ENCODE data around the gene NR2F6. TPM values are rescaled to one million over a fixed set of nuclear protein-coding genes. Genes with fewer than 3 reads are reported as not detected.

Gene NR2F6
- total RNA-seq, 1 experiment from 2014 or later = 134 TPM

- Histone ChIP-seq H3K9me3 (ENCODE audit: control insufficient read depth, low read depth, low read length) (no peaks in the 10 kb centered on the region), H2BK12ac (ENCODE audit: insufficient read length, low read depth, low read length) (no peak overlapping the region), H2AK5ac (ENCODE audit: insufficient read length, low read length) (no peak overlapping the region), H3K79me2 (ENCODE audit: insufficient read depth, low read length) (no peaks in the 10 kb centered on the region), H3K18ac (ENCODE audit: insufficient read length, low read depth, low read length) (no peak overlapping the region), H4K91ac (ENCODE audit: insufficient read length, low read depth, low read length) (no peak overlapping the region), H3K14ac (ENCODE audit: insufficient read depth, low read length) (no peak overlapping the region), H3T11ph (ENCODE audit: low read length) (no peak overlapping the region), H2AFZ (ENCODE audit: low read length) (no peak overlapping the region), H3K56ac (ENCODE audit: insufficient read length, low read depth, low read length) (no peak overlapping the region), H2BK120ac (ENCODE audit: low read depth, low read length, poor library complexity, severe bottlenecking) (no peak overlapping the region), H3K23me2 (ENCODE audit: insufficient read length, low read depth, low read length, poor library complexity, severe bottlenecking) (peaks cover 5% of the 10 kb centered on the region), H3K23ac (ENCODE audit: insufficient read length, low read depth, low read length) (no peak overlapping the region), H3K4me2 (ENCODE audit: insufficient read depth, insufficient read length, low read length) (no peak overlapping the region), H4K20me1 (ENCODE audit: control insufficient read depth, insufficient read depth, insufficient read length) (peaks cover 4% of the 10 kb centered on the region), H3K27ac (ENCODE audit: insufficient read length, low read depth, low read length) (no peak overlapping the region), H3K4ac (ENCODE audit: low read depth, low read length) (no peak overlapping the region), H3K27me3 (ENCODE audit: insufficient read depth, low read length) (no peaks in the 10 kb centered on the region; the same call in 1 of the 2 replicates), H2BK15ac (ENCODE audit: low read depth, low read length) (no peak overlapping the region), H2BK5ac (ENCODE audit: insufficient read length, low read length) (no peak overlapping the region), H3K4me1 (ENCODE audit: insufficient read depth, low read length) (no peaks in the 10 kb centered on the region), H4K5ac (ENCODE audit: insufficient read length, low read depth, low read length) (no peak overlapping the region), H3K9ac (ENCODE audit: extremely low read depth, insufficient read length, low read length) (no peak overlapping the region), H4K8ac (replicated peaks; ENCODE audit: insufficient read length, low read depth, low read length) (no peak overlapping the region), H3K79me1 (ENCODE audit: insufficient read depth, low read depth, low read length, poor library complexity, severe bottlenecking) (no peaks in the 10 kb centered on the region), H2BK20ac (ENCODE audit: low read depth, low read length, poor library complexity, severe bottlenecking) (no peak overlapping the region)
- no peak overlapping the region for H3K4me3 Mint-ChIP-seq
- no CpG with 5 or more reads among the region's 9 CpGs for WGBS (ENCODE audit: extremely low coverage, insufficient read length, low lambda C conversion rate)
- H3K9me3 Mint-ChIP-seq = no peaks in the 10 kb centered on the region; a peak in 1 of 5 replicates
- H3K27ac Mint-ChIP-seq = no peak overlapping the region; a peak in 1 of 7 replicates
- H3K36me3 Mint-ChIP-seq (ENCODE audit: insufficient read depth in 1 of 3, low read depth in 3 of 3) = peaks cover 18 to 24% (median 24%) of the 10 kb centered on the region in 3 experiments
- no peak for DNase-seq
- H3K27me3 Mint-ChIP-seq (ENCODE audit: low read depth) = peaks cover 4% of the 10 kb centered on the region
- no peak for TF ChIP-seq CTCF (conservative IDR thresholded peaks at IDR 0.05)
- H3K4me1 Mint-ChIP-seq = peaks cover 7 to 16% of the 10 kb centered on the region in 2 experiments; a peak in 3 of 4 replicates
Measured at GRCh38 chr19:17286752-17287151, 41.0 kb upstream of the NR2F6 start.

Data from H9 (cell line).